GM10847 (cell line): ENCODE data around the gene AADAT.

Experiments
- POLR2A ChIP-seq: IDR thresholded peaks from 2 replicates; pipeline ENCODE4 v1.6.1; 2011; ENCODE audit not compliant: insufficient read length; ENCODE audit errors: extremely low read depth

AADAT gene

GRCh38 chr4:170089668-170090351, at the start of gene AADAT:
AADAT (minus strand) TSS chr4:170089956; CDS start chr4:170089690, 266 bp downstream.
- TF ChIP-seq POLR2A, result no peak

GRCh38 chr4:170138580-170139194, 48.9 kb upstream of the AADAT start:
- no peak for TF ChIP-seq POLR2A

DNA sequence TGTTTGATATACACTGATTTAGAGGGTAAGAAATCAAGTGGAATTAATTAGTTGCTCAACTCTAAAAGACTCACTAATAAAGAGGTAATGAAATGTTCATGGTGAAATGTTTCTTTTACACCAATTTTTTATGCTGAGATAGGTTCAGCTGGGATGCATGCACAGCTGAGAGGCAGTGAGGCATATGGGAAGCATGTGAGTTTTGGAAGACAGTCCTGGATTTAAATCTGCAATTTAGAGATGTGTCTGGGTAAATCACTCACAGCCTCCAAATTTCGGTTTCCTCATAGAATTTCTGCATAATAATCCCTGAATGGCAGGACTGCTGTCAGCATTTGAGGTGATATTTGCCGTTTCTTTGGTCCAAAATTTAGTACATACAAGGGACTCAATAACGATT, 48.2 kb upstream of the AADAT start:
- no peak for TF ChIP-seq POLR2A

GRCh38 chr4:170137466-170137865, 47.7 kb upstream of the AADAT start:
- no peak for TF ChIP-seq POLR2A

DNA sequence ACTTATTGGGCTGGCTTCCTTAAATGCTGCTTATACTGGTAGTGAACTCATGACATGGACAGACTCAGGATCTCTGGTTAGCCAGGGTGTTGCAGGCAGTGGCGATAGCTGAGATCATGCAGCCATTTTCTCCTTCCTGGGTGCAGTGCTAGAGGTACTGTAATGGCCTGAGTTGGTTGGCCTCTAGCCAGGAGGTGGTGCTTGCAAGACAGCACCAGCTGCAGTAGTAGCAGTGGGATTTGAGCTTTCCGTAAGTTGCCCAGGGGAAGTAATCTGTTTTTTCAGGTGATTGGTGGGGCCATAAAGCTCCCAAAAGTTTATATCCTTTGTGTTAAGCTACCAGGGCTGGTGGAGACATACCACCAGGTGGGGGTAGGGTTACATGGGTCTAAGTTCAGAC, 45.1 kb upstream of the AADAT start:
- no peak for TF ChIP-seq POLR2A

- TF ChIP-seq POLR2A, result no peak
These were observed 38.6 kb upstream of the AADAT start for GRCh38 chr4:170128219-170128804.

DNA sequence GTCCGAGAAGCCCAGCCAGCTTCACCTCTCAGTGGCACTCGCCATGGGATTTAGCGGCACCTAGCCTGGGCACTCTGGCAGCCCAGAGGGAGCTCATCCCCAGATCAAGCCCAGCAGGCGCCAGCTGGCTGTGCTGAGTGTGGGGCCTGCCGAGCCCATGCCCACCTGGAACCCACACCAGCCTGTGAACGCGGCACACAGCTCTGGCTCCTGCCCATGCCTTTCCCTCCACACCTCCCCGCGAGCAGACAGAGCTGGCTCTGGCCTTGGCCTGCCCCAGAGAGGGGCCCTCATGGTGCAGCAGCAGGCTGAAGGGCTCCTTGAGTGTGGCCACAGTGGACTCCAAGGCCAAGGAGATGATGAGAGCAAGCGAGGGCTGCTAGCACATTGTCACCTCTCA, 38.0 kb upstream of the AADAT start:
- no peak for TF ChIP-seq POLR2A

- TF ChIP-seq POLR2A, result no peak
These were observed 34.6 kb upstream of the AADAT start for GRCh38 chr4:170124406-170124805.

GRCh38 chr4:170122252-170122651, 32.5 kb upstream of the AADAT start:
- TF ChIP-seq POLR2A, result no peak

- TF ChIP-seq POLR2A, result no peak
These were observed 24.9 kb upstream of the AADAT start for GRCh38 chr4:170114636-170115035.

DNA sequence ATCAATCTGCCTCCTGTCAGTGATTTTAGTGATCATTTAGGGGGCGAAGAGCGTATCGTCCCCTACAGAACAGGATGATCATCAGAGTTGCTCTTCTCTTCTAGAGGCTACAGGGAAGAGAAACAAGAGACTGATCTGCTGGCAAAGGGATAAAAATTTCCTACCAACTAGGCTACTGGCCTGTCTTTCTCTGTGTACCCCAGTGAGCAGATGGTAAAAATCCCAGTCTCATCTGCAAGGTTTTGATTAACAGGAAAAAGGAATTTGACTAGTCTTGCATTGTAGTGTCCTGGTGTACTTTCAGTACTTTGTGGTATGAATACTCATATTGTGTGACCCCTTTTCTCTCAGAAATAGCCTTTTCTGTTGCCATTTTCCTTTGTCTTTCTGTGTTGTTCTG, 21.8 kb upstream of the AADAT start:
- TF ChIP-seq POLR2A, result no peak

GRCh38 chr4:170111085-170111484, 21.3 kb upstream of the AADAT start:
- no peak for TF ChIP-seq POLR2A

GRCh38 chr4:170110285-170110672, 20.5 kb upstream of the AADAT start:
- no peak for TF ChIP-seq POLR2A

DNA sequence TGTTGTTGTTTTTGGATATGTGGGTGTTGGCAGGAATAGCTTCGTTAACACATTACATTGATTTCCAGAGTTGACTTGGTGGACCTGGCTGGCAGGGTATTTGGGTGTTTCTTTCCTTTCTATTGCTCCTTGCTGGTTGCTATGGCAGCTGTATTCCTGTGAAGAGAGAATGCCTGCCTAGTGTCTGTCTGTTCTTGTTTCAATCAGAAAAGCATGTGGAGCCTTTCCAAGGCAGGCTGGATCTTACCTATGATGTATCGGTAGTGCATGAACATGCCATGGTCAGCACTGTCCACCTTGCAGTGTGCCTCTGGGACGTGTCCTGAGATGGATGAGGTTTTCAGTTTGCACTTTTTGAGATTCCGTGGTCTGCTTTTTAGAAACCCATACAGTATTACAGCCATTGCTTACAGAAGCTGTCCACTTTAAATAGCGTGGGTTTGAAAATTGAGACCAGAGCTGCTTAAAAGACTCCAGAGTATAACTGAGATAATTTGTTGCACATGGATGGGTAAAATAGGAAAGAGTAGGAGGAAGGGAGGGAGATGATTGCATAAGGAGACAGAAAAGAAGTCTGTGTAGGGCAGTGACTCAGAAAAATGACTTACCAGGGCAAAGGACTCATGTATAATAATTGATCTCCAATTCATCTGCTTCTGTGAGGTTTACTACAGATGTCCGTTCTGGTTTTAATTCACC, 20.0 kb upstream of the AADAT start:
- no peak for TF ChIP-seq POLR2A

- no peak for TF ChIP-seq POLR2A
These were observed 17.1 kb upstream of the AADAT start for GRCh38 chr4:170106900-170107299.

DNA sequence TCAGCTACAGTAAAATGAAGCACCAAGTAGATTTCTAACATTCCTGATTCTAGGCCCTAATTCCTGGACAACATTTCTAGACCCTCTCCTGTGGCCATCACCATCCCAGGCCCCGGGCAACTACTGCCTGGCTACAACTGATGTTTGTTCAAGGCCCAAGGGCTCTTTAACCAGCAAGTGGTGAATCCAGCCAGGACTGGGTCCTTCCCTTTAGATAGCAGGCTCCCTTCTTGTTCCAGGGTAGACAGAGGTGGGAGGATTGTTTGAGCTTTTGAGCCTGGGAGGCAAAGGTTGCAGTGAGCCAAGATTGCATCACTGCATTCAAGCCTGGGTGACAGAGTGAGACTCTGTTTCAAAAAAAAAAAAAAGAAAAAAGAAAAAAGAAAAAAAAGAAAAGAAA, 12.7 kb upstream of the AADAT start:
- TF ChIP-seq POLR2A, result no peak
